H1 (cell line): Measurements from ENCODE around the gene DLST. TPM values are rescaled to one million over a fixed set of nuclear protein-coding genes. Genes with fewer than 3 reads are reported as not detected.

Experiments
- CHD2 ChIP-seq: IDR thresholded peaks from 2 replicates; pipeline ENCODE4 v1.6.1; 2012; ENCODE audit warnings: low read length, improper control_type of control experiment
- CHD7 ChIP-seq: fragments of 300-600 bp; sonication (generic); IDR thresholded peaks from 2 replicates; pipeline ENCODE4 v1.7.1; 2012; ENCODE audit warnings: low read length, moderate library complexity, mild to moderate bottlenecking, inconsistent platforms; ENCODE audit not compliant: insufficient replicate concordance
- GTF2F1 ChIP-seq: IDR thresholded peaks from 2 replicates; pipeline ENCODE4 v1.6.1; 2012; ENCODE audit warnings: low read depth, low read length, improper control_type of control experiment, borderline replicate concordance
- HDAC2 ChIP-seq, 2 experiments: fragments of 300-600 bp in 1 of 2; sonication (generic) in 1 of 2; IDR thresholded peaks; 2 replicates each; pipeline ENCODE4 v1.6.1; 2011 to 2012; ENCODE audit warnings: low read depth in 2 of 2, low read length in 2 of 2, mild to moderate bottlenecking in 2 of 2, moderate library complexity in 2 of 2, borderline replicate concordance in 1 of 2, inconsistent platforms in 1 of 2
- HDAC6 ChIP-seq: IDR thresholded peaks from one replicate; pipeline ENCODE4 v1.7.1; 2012; ENCODE audit warnings: low read depth, mild to moderate bottlenecking, inconsistent platforms, low read length, moderate library complexity
- KDM1A ChIP-seq: fragments of 200-600, 300-600 bp; sonication (generic); IDR thresholded peaks from 2 replicates; pipeline ENCODE4 v1.7.1; 2016; ENCODE audit warnings: mild to moderate bottlenecking, low read length, borderline replicate concordance
- KDM4A ChIP-seq: IDR thresholded peaks from one replicate; pipeline ENCODE4 v1.7.1; 2012; ENCODE audit warnings: low read depth, mild to moderate bottlenecking, moderate library complexity, low read length, inconsistent platforms; ENCODE audit not compliant: severe bottlenecking
- SIRT6 ChIP-seq: IDR thresholded peaks from one replicate; pipeline ENCODE4 v1.7.1; 2012; ENCODE audit warnings: low read length, inconsistent platforms
- polyA plus RNA-seq, 7 experiments: library from polyadenylated mRNA; depleted of rRNA in 3 of 7; stranded (reverse) in 5 of 7; unstranded in 2 of 7; fragments of >200 nt in 5 of 7; fragments of 200-250 nt in 2 of 7; gene quantifications; 1 replicate in 5 of 7; 2 replicates in 1 of 7; 4 replicates in 1 of 7; pipeline versions ENCODE4 v1.2.1 to v1.2.3, GENCODE V29; 2011 to 2013; ENCODE audit warnings: missing spikeins in 2 of 7, mixed read lengths in 2 of 7
- total RNA-seq: library from RNA; stranded (reverse); fragmentation: NEBNext Ultra II Directional; extraction: Animal tissue kit (Norgen Biotek cat#: 25700); gene quantifications from 2 replicates; pipeline ENCODE4 v1.2.1, GENCODE V29; 2021
- TF ChIP-seq, protein P1 (sequence below): IDR thresholded peaks from 2 replicates; pipeline ENCODE4 v1.6.1; 2011; ENCODE audit warnings: low read length, improper control_type of control experiment

The DLST gene
- total and polyA plus RNA-seq, 2 of the 8 experiments (the other 6 are each of a cell fraction or from before 2014, with no cell fraction given), result 96.5 to 117 TPM

DNA sequence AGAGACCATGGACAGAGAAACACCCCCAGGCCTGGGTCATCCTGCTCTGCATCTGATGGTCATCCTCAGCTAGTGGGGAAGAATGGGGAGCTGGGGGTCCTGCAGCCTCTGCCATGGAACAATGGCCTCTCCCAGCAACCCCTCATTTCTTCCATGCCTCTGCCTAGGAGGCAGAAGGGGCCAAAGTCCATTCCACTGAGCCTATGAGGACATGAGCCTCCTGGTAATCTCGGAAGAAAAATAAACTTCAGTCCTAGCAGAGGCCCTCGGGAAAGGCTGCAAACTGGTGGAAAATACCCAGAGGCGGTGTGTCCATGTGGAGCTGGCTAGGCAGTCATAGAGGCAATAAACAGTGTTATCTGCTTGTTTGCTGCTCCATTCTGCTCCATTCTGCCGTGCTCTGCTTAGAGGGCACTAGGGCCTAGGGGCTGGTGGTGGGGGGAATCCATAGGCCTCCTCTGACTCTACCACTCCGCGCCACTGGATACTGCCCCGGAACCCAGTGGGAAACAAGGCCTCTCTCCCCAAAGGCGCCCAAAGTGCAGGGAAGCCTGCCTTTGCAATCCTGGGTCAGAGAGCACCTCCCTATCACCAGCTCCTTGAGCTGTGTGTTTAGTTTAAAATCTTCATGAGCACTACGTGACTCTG, 69.2 kb downstream of the DLST start (continued):
- TF ChIP-seq KDM4A (no peak), GTF2F1 (no peak), HDAC2 (IDR thresholded peaks at IDR 0.05; ENCODE audit: borderline replicate concordance in 1 of 2, low read depth in 2 of 2, low read length in 2 of 2) (no peak), CHD2 (no peak), HDAC6 (no peak), CHD7 (no peak), KDM1A (no peak), SIRT6 (no peak)
- TF ChIP-seq, protein P1, sequence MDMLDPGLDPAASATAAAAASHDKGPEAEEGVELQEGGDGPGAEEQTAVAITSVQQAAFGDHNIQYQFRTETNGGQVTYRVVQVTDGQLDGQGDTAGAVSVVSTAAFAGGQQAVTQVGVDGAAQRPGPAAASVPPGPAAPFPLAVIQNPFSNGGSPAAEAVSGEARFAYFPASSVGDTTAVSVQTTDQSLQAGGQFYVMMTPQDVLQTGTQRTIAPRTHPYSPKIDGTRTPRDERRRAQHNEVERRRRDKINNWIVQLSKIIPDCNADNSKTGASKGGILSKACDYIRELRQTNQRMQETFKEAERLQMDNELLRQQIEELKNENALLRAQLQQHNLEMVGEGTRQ, result no peak
